GM12872 (cell line): ENCODE data around the gene SLC35G3.

ENCODE experiments used
- TF ChIP-seq, protein P1 (sequence below): IDR thresholded peaks from 3 replicates; pipeline ENCODE4 v1.5.1; 2011; ENCODE audit warnings: low read depth, mild to moderate bottlenecking, low read length, moderate library complexity; ENCODE audit not compliant: insufficient read depth

Gene SLC35G3

DNA sequence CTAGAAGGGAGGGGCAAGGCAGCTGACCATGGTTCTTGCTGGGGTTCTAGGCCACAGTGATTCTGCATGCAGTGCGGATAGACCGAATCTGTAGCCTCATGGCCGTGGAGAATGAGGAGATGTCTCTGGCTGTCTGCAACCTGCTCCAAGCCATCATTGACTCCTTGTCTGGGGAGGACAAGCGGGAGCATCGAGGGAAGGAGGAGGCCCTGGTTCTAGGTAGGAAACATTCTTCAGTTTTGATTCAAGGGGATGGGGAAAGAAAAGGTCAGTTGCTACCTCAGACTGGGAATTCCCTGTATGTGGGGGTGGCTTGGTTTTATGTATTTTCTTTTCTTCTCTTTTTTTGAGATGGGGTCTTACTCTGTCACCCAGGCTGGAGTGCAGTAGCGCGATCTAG is 38.9 kb downstream of the SLC35G3 start:
- TF ChIP-seq, protein P1, sequence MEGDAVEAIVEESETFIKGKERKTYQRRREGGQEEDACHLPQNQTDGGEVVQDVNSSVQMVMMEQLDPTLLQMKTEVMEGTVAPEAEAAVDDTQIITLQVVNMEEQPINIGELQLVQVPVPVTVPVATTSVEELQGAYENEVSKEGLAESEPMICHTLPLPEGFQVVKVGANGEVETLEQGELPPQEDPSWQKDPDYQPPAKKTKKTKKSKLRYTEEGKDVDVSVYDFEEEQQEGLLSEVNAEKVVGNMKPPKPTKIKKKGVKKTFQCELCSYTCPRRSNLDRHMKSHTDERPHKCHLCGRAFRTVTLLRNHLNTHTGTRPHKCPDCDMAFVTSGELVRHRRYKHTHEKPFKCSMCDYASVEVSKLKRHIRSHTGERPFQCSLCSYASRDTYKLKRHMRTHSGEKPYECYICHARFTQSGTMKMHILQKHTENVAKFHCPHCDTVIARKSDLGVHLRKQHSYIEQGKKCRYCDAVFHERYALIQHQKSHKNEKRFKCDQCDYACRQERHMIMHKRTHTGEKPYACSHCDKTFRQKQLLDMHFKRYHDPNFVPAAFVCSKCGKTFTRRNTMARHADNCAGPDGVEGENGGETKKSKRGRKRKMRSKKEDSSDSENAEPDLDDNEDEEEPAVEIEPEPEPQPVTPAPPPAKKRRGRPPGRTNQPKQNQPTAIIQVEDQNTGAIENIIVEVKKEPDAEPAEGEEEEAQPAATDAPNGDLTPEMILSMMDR = no peak

DNA sequence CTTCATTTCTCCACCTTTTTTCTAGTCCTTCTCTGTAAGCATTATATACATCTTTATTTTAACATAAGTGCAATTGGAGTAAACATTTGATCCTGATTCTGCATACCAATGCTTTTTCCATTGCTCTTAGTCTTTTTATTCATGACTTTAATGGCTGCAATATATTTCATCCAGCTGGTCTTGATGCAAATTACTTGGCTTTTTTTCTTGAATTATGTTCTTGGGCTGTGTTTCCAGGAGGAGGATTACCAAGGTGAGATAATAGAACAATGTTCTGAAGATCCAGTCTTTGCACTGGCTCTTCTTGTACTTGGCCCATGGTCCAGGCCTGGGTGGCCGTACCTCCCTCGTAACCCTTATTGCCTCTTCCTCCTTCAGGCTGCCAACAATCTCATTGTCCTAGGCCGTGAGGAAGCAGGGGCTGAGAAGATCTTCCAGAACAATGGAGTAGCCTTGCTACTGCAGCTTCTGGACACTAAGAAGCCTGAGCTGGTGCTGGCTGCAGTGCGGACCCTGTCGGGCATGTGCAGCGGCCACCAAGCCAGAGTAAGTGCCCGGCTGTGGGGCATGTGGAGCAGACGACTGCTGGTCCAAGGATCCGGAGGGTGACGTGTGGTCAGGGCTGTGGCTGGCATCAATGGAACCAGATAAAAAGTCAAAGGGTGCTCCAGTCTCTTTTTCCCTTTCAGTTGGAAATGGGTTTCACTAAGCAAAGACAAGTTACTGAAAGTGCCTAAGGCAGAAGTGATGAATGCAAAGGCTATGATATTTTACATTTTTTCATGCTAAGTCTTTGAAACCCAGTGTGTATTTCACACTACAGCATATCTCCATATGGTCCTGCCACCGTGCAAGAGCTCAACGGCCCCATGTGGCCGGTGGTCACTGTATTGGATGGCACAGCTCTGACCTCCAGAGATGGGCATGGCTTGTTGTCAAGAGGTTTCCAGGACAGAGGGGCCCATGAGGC is 39.7 kb downstream of the SLC35G3 start:
- TF ChIP-seq, protein P1 = no peak

DNA sequence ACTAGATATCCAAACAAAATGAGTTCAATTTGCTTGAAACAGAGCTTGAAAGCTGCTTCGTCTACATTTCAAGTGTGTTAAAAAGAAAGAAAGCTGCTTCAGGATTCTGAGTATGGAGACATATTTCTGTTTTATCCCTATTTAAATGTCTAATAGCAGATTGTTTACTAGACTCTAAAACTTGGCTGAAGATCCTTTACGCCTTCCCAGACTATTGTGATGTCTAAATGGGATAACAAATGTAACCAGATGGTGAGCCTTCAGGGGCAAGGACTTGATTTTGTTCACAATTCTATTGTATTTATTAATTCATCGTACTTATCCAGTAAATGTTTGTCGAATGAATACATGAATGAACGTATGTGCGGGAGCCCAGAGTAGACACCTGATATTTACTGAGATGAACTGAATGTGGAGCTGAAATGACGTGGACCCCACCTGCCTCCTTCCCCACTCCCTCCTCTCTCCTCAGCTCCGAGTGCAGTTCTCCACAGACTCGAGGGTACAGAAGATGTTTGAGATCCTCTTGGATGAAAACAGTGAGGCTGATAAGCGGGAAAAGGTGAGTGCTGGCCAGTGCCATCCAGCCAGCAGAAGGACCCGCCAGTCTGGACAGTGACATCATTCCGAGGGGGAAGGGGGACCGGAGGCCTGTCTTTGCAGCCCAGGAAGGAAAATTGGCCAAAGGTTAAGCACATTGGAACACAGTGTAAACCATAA is 41.6 kb downstream of the SLC35G3 start:
- TF ChIP-seq, protein P1 = no peak

DNA sequence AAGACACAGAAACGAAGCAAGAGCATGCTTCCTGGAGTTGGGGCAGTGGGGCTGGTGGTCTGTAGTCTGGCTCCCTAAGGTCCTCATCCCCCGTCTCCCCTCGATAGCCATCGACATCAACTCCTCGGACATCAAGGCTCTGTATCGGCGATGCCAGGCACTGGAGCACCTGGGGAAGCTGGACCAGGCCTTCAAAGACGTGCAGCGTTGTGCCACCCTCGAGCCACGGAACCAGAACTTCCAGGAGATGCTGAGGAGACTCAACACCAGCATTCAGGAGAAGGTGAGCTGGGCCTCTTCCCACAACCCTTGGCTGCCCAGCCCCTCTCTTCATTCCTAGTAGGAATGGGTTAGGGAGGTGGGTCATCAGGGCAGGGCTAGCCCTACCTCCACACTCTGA is 44.3 kb downstream of the SLC35G3 start:
- TF ChIP-seq, protein P1 = no peak

DNA sequence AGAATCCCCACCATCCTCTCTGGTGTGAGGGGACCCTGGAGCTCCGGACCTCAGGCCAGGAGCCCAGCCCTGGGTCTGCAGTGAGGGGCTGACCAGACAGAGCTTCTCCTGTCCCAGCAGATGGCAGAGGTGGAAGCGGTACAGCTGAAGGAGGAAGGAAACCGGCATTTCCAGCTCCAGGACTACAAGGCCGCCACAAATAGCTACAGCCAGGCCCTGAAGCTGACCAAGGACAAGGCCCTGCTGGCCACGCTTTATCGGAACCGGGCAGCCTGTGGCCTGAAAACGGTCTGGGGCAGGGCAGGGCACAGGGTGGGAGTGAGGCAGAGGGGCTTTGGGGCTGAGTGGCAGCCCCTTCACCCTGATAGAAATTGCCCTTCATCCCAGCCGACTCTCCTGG is 46.0 kb downstream of the SLC35G3 start:
- TF ChIP-seq, protein P1 = no peak

DNA sequence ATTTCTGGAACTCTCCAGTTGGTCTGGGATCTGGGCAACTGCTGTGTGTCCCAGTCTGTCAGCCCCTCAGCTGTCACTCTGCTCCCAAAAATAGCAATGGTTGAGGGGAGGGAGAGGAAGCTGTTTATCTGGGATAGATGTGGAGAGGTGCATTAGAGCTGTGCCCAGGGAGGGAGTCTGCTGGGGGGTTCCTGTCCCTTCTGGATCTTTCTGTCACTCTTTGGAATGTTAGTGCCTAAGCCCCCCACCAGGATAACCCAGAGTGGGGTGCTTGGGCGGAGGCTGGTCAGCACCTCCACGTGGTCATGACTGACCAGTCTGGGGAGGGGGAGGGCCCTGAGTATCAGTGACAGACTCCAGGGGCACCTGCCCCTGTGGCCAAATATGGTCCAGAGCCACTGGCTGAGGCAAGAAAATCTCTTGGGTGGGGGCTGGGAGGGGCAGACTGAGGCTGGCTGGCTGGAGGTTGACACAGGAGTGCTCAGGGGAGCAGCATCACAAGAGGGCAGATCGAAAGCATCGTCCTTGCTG is 46.8 kb downstream of the SLC35G3 start, which contains the start of gene UNC45B:
TSS of gene UNC45B (plus strand) at position 443 of the 531 bp plus-strand sequence. CDS start 447 bp downstream, outside the sequence.
- TF ChIP-seq, protein P1 = no peak
